Measurements from ENCODE around the gene PLEK2.

Gene PLEK2

DNA sequence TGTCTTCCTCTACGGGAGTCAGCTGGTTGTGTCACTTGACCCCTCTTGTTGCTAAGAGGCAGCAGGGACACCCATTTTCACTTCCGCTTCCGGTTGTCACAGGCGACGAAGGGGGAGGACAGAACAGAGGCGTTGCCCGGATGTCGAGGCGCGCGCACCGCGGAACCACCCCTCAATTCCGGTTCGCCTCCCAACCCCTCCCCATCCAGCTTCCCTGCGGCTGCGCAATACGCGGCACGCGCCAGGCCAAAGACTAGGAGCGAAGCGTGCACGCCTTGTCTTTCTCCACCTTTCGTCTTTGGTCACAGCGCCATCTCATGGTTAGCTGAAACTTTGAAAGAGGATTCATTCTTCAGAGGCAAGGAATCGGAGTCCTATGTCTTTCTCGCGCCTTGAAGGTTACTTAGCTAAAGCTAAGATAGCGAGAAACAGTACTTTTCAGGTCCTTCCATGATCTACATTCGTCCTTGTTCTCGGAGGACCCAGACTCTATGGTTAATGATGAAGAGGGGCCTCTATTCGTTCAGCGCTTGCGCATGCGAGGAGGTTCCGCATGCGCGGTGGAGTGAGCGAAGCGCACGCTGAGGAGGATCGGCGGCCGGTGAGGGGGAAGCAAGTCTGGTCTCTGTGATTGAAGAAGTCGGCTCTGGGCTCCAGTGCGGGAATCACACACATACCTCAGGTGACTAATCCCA lies 52.0 kb downstream of the PLEK2 start, which contains the start of the genes ATP6V1D and EIF2S1:
Gene ATP6V1D (minus strand): TSS at position 30 of the 695 bp plus-strand sequence. CDS start 106 bp downstream, outside the sequence.
Gene EIF2S1 (plus strand): TSS at position 554 of the 695 bp plus-strand sequence. CDS start 4,440 bp downstream, outside the sequence.
- TF ChIP-seq, protein P1, sequence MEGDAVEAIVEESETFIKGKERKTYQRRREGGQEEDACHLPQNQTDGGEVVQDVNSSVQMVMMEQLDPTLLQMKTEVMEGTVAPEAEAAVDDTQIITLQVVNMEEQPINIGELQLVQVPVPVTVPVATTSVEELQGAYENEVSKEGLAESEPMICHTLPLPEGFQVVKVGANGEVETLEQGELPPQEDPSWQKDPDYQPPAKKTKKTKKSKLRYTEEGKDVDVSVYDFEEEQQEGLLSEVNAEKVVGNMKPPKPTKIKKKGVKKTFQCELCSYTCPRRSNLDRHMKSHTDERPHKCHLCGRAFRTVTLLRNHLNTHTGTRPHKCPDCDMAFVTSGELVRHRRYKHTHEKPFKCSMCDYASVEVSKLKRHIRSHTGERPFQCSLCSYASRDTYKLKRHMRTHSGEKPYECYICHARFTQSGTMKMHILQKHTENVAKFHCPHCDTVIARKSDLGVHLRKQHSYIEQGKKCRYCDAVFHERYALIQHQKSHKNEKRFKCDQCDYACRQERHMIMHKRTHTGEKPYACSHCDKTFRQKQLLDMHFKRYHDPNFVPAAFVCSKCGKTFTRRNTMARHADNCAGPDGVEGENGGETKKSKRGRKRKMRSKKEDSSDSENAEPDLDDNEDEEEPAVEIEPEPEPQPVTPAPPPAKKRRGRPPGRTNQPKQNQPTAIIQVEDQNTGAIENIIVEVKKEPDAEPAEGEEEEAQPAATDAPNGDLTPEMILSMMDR (IDR thresholded peaks at IDR 0.05) = peak; percentile 99

DNA sequence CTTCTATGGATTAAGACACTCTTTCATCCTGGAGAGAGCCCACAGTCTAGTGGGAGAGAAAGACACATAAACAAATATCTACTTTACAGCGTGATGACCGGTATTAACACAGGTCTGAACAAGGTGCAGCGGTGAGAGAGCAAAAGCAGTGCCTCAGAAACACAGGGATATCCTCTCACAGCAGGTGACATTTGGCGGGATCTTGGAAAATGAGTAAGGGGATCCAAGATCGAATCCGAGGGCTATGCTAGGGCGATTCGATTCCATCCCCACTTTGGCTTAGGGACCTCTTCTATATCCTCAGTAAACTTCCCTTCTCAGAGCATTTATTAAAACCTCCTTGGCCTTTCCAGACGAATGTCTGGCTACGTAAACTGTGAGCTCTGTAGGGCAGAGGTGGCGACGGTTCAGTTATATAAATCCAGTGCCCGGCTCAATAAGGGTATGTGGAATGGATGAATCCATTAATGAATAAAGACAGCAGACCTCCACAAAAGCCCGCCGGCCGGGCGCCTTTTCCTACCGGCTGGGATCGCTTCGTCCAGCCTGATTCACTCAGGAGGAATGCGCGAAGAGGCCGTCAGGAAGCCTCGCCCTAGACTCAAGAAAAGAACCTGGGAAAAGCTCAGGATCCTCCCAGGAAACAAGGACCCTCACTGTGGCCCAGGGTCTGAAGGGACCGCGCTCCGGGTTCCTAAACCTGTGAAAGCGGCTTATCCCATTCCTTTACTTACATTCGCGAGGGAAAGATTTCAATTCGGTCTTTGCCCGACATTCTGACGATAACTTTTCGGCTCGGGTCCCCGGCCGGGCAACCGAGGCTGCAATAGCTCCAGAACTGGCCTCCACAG lies 52.8 kb downstream of the PLEK2 start:
- TF ChIP-seq, protein P1 (IDR thresholded peaks at IDR 0.05) = no peak

DNA sequence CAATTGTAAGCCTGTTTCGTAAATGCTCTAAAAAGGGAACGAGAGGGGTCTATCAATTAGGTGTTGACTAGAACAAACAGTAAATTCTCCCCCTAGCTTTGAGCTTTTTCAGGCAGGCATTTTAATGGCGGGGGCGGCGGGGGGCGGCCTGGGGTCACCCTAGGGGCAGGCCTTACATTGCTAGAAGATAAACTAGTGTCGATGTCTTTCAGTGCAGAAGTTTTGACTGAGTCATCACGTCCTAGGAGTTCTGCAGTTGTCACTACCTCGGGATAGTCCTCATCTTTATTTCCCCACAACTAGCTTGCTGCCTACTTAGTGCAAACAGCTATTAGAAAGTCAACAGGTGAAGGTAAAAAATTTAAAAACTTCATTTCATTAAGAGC lies 54.0 kb downstream of the PLEK2 start:
- TF ChIP-seq, protein P1 (IDR thresholded peaks at IDR 0.05) = no peak

DNA sequence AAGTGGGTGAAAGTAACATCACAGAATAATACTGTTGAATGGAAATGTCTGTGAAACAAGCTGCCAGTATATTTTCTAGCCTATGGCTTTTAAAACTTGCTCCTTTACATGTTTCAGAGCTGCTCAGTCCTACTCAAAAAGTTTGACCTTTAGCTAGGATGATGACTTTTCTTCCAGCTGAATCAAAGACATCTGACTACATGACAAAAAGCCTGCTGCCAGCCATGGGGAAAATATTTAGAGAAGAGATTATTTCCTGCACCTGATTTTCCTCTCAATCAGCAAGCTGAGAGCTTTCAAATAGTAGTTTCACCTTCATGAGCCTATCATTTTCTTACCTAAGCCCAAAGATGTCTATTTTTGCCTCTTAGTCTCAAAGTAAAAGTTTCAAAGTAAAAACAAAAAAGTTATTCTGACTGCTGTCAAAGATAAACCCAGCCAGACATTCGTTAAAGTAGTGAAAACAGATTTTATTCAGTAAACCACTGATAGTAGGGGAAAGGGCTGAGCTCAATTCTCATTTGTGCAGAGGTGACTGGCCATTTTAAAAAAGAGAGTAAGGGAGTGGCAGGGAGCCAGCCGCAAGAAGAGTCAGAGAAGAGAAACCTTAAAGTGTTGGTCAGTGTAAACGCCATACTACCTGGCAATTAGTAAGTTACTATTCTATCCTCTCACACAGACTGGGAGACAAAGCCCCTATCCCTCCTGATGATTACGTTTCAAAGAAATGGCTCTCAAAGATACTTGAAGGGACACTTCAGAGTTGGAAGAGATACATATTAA lies 54.6 kb downstream of the PLEK2 start:
- TF ChIP-seq, protein P1 (IDR thresholded peaks at IDR 0.05) = no peak

DNA sequence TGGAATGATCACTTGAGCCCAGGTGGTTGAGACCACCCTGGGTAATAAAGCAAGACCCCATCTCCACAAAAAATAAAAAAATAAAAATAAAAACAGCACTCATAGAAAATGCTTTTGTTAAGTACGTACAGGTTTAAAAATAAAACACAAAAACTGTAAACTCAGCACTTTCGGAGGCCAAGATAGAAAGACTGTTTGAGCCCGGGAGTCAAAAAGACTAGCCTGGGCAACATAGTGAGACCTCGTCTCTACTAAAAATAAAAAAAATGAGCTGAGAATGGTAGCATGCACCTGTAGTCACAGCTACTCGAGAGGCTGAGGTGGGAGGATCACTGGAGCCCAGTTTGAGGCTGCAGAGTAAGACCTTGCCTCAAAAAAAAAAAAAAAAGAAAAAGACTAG lies 59.9 kb downstream of the PLEK2 start:
- TF ChIP-seq, protein P1 (IDR thresholded peaks at IDR 0.05) = no peak

DNA sequence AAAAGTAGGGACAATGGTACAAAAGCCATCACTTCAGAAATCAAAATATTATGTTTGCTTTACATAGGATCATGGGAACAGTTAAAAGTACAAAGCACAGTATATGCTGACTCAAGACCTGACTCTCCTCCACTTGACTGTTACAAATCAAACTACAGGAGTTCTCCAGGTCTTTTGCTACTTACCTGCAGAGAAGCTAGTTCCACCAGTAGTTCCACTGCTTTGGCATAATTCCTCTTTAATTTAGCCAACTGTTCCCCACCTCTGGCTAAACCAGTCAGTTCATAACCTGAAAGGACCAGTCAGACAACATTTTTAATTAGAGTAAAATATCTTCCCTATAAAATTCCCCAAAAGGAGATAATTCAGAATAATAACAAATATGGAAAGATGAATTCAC lies 66.4 kb downstream of the PLEK2 start:
- TF ChIP-seq, protein P1 (IDR thresholded peaks at IDR 0.05) = no peak

DNA sequence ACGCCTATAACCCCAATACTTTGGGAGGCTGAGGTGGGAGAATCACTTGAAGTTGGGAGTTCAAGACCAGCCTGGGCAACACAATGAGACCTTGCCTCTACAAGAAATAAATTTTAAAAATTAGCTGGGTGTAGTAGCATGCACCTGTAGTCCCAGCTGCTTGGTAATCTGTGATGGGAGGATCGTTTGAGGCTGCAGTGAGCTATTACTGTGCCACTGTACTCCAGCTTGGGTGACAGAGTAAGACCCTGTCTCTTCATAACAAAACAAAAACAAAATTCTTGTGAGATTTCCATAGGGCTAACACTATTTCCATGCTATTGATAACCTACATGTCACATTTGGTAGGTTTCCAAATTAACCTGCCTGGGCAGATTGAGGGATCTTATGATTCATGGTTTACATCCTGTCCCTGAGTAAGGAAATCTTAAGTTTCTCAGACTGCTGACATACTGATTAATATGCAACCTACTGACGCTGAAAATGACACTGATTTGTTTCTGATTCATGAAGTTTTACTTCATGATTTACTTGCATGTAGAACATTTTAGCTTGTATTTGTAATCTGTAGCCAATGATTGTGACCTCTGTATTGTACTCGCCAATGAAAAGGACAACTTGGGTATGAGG lies 68.2 kb downstream of the PLEK2 start:
- TF ChIP-seq, protein P1 (IDR thresholded peaks at IDR 0.05) = no peak
